ENCODE data around the gene KDM8. TPM values are rescaled to one million over a fixed set of nuclear protein-coding genes. Genes with fewer than 3 reads are reported as not detected.
"Not testable (repeated sequence)": the region's sequence is repeated elsewhere in the genome, so short reads cannot be mapped to it uniquely, and the experiment has no call there.

KDM8 gene
- total RNA-seq, 1 donor from 2014 or later, result 12.5 TPM

DNA sequence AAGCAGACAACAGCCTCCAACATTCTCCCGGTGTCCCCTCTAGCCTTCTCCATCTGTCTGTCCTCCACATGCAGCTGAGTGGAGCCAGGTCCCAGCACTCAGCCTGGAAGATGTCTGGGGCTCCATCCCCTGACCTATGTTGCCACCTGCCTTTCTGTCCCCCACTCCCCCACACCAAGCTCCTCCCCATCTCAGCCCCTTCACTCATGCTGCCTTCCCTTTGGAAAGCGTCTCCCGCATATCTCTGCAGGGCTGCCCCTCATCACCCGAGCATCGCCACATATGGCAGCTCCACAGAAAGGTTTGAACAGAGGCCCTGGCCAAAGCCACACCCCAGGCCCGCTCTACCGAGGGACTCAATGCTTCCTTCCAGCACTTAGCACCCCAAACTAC lies 41.0 kb downstream of the KDM8 start:
- no peaks in the 10 kb centered on the region for H3K9me3 Mint-ChIP-seq (ENCODE audit: low read depth)
- H3K4me1 Mint-ChIP-seq (ENCODE audit: low read depth), result peaks cover 9% of the 10 kb centered on the region
- no peak overlapping the region for H3K27ac Mint-ChIP-seq
- DNase-seq (ENCODE audit: low spot score, unreplicated experiment), result no peak
- no peak overlapping the region for H3K4me3 Mint-ChIP-seq (ENCODE audit: low read depth)
- H3K27me3 Mint-ChIP-seq, result no peaks in the 10 kb centered on the region
- H3K36me3 Mint-ChIP-seq (ENCODE audit: insufficient read depth), result peaks cover 1% of the 10 kb centered on the region
- TF ChIP-seq CTCF (IDR thresholded peaks at IDR 0.05; ENCODE audit: unreplicated experiment), result no peak

- no peaks in the 10 kb centered on the region for H3K9me3 Mint-ChIP-seq (ENCODE audit: low read depth)
Observed at GRCh38 chr16:27245276-27246172, 42.2 kb downstream of the KDM8 start.

GRCh38 chr16:27246439-27246838 lies 43.1 kb downstream of the KDM8 start:
- H3K4me1 Mint-ChIP-seq (ENCODE audit: low read depth), result peaks cover 9% of the 10 kb centered on the region
- no peaks in the 10 kb centered on the region for H3K9me3 Mint-ChIP-seq (ENCODE audit: low read depth)
- no peak overlapping the region for H3K27ac Mint-ChIP-seq
- no peaks in the 10 kb centered on the region for H3K27me3 Mint-ChIP-seq
- no peak overlapping the region for H3K4me3 Mint-ChIP-seq (ENCODE audit: low read depth)
- no peak for TF ChIP-seq CTCF (IDR thresholded peaks at IDR 0.05; ENCODE audit: unreplicated experiment)
- no peak for DNase-seq (ENCODE audit: low spot score, unreplicated experiment)
- H3K36me3 Mint-ChIP-seq (ENCODE audit: insufficient read depth), result peaks cover 1% of the 10 kb centered on the region

More at GRCh38 chr16:27245276-27246172, 42.2 kb downstream of the KDM8 start:
- peaks cover 1% of the 10 kb centered on the region for H3K36me3 Mint-ChIP-seq (ENCODE audit: insufficient read depth)
- no peak for DNase-seq (ENCODE audit: low spot score, unreplicated experiment)
- no peak for TF ChIP-seq CTCF (IDR thresholded peaks at IDR 0.05; ENCODE audit: unreplicated experiment)
- no peak overlapping the region for H3K27ac Mint-ChIP-seq
- no peak overlapping the region for H3K4me3 Mint-ChIP-seq (ENCODE audit: low read depth)
- no peaks in the 10 kb centered on the region for H3K27me3 Mint-ChIP-seq
- peaks cover 9% of the 10 kb centered on the region for H3K4me1 Mint-ChIP-seq (ENCODE audit: low read depth)

DNA sequence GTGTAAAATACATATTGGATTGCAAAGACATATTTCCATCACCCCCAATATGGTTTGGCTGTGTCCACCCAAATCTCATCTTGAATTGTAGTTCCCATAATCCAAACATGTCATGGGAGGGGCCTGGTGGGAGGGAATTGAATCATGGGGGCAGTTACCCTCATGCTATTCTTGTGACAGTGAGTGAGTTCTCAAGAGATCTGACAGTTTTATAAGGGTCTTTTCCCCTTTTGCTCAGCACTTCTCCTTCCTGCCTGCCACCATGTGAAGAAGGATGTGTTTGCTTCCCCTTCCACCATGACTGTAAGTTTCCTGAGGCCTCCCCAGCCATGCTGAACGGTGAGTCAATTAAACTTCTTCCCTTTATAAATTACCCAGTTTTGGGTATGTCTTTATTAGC lies 43.8 kb downstream of the KDM8 start:
- H3K27me3 Mint-ChIP-seq; H3K27ac Mint-ChIP-seq; H3K36me3 Mint-ChIP-seq (ENCODE audit: insufficient read depth); H3K9me3 Mint-ChIP-seq (ENCODE audit: low read depth); H3K4me3 Mint-ChIP-seq (ENCODE audit: low read depth); H3K4me1 Mint-ChIP-seq (ENCODE audit: low read depth); DNase-seq (ENCODE audit: low spot score, unreplicated experiment): not testable (repeated sequence)

- peaks cover 7% of the 10 kb centered on the region for H3K4me1 Mint-ChIP-seq (ENCODE audit: low read depth)
- no peaks in the 10 kb centered on the region for H3K9me3 Mint-ChIP-seq (ENCODE audit: low read depth)
- no peak overlapping the region for H3K4me3 Mint-ChIP-seq (ENCODE audit: low read depth)
- no peak for TF ChIP-seq CTCF (IDR thresholded peaks at IDR 0.05; ENCODE audit: unreplicated experiment)
- H3K27ac Mint-ChIP-seq, result no peak overlapping the region
- no peaks in the 10 kb centered on the region for H3K27me3 Mint-ChIP-seq
- peaks cover 1% of the 10 kb centered on the region for H3K36me3 Mint-ChIP-seq (ENCODE audit: insufficient read depth)
- DNase-seq (ENCODE audit: low spot score, unreplicated experiment), result no peak
Observed at GRCh38 chr16:27248036-27248435, 44.7 kb downstream of the KDM8 start.

GRCh38 chr16:27248886-27249285 lies 45.6 kb downstream of the KDM8 start:
- not testable (repeated sequence) for H3K4me3 Mint-ChIP-seq (ENCODE audit: low read depth); H3K36me3 Mint-ChIP-seq (ENCODE audit: insufficient read depth); H3K27me3 Mint-ChIP-seq; H3K9me3 Mint-ChIP-seq (ENCODE audit: low read depth); DNase-seq (ENCODE audit: low spot score, unreplicated experiment); H3K4me1 Mint-ChIP-seq (ENCODE audit: low read depth); H3K27ac Mint-ChIP-seq

Data from progenitor cell of endocrine pancreas (in vitro differentiated cells).